HG03457 (cell line): ENCODE data around the gene C12orf50.
"Not testable (repeated sequence)": the region's sequence is repeated elsewhere in the genome, so short reads cannot be mapped to it uniquely, and the experiment has no call there.

Experiments used
- ATAC-seq: cut with Tn5 transposase; IDR thresholded peaks from one replicate; pipeline ENCODE4 v1.9.1; 2021; ENCODE audit warnings: moderate number of reproducible peaks; ENCODE audit not compliant: unreplicated experiment

Gene C12orf50

DNA sequence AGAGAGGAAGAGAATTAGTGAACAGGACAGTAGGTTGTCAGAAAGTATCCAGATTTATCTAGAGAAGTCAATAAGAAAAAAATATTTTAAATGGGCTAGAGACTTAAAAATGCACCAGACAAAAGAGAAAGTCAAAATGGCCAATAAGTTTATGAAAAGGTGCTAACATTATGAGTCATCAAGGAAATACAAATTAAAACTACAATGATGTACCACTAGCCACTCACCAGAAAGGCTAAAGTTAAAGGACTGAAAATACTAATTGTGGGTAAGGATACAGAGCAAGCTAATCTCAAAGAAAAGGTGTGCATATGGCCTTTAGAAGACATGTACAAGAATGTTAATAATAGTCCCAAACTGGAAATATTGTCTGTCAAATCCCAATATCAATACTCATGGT lies 37.7 kb downstream of the C12orf50 start:
- ATAC-seq = no peak

DNA sequence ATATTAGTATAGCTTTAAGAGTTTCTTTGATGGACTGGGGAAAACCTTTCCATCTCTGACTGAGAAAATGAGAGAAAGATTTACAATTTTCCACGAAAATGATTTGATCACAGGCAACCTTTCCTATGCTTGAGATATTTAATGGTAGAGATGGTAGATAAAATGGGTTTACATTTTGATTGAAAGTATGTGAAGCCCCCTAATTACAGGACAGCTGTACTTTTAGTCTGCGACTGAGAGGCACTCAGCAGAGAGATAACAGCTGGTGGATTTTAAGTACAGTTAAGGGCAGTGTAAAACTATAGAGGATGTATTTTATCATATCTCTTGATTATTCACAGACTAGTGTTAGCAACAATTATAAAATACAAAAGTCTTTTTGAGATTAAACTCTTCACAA lies 40.7 kb downstream of the C12orf50 start:
- ATAC-seq = no peak

- ATAC-seq = no peak
These were observed 44.0 kb downstream of the C12orf50 start for GRCh38 chr12:87985069-87985675.

- ATAC-seq = no peak
These were observed 47.0 kb downstream of the C12orf50 start for GRCh38 chr12:87982208-87982607.

GRCh38 chr12:87981495-87981894 lies 47.7 kb downstream of the C12orf50 start:
- ATAC-seq = no peak

DNA sequence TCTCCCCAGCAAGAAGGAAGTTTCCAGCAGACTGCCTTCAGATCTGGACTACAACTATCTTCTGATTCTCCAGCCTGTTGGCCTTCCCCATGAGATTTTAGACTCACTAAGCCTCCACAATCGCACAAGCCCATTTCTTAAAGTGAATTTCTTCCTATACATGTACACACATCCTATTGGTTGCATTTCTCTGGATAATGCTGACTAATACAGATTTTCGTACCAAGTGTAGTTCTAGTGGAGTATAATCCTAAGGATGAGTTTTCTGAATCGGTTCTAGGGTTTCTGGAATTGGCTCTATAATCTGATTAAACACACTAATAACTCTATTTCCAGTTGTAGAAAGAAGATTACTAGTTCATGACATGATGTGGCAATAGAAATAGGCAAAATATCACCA lies 53.3 kb downstream of the C12orf50 start:
- no peak for ATAC-seq

DNA sequence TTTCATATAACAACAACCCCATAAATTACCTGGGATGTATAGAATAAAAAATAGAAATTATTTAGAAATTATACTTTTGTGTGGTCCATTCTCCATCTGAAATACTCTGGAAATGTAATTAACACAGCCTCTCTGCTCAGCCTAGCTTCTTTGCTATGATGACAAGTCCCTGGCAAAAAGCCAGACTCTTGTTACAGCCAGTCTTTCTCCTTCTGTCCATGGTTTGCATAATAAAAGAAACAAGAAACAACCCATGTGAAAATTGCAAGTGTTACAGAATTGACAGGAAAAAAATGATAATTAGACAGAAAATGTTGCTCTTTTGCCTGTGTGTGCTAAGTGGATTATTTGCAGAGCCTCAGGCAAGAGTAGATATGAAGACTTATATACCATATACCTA lies 61.3 kb downstream of the C12orf50 start:
- ATAC-seq = no peak

- ATAC-seq = no peak
These were observed 68.6 kb downstream of the C12orf50 start for GRCh38 chr12:87960566-87960965.

DNA sequence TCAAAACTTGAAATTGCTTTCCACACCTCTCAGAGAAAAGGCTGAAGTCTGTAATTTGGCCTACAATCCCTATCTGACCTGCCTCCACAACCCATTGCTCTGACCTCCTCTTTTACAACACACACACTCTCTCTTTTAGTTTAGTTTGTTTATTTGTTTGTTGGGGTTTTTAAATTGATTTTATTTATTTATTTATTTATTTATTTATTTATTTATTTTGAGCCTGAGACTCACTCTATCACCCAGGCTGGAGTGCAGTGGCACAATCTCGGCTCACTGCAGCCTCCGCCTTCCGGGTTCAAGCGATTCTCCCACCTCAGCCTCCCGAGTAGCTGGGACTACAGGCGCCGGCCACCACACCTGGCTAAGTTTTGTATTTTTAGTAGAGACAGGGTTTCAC lies 75.2 kb downstream of the C12orf50 start:
- ATAC-seq = not testable (repeated sequence)

DNA sequence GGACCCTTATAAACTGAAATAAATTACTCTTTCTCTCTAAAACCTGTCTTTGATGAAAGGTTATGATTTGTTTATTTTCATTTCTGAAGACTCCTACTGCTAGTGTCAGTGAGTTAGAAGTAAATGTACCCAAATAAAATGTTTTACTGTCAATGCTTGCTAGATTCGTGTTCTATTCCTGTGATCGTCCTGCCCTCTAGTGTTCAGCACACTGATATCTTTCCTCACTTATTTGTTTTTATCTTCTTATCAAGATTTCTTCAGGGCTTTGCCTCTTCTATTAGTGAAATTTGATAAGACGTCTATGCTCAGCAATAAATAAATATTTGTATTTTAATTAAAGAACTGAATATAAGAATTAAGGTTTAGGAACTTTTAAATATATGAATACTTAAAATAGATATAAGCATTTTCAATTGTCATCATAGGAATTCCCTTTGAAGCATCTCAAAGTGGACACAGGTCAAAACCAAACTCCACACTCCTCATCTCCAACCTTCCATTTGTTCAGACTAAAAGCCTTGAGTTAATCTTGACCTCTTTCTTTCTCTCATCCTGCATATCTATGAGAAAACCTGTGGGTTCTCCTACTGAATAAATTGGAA lies 75.8 kb downstream of the C12orf50 start:
- ATAC-seq = no peak

GRCh38 chr12:87952850-87953249 lies 76.4 kb downstream of the C12orf50 start:
- ATAC-seq = no peak

GRCh38 chr12:87952223-87952622 lies 77.0 kb downstream of the C12orf50 start:
- ATAC-seq = no peak

DNA sequence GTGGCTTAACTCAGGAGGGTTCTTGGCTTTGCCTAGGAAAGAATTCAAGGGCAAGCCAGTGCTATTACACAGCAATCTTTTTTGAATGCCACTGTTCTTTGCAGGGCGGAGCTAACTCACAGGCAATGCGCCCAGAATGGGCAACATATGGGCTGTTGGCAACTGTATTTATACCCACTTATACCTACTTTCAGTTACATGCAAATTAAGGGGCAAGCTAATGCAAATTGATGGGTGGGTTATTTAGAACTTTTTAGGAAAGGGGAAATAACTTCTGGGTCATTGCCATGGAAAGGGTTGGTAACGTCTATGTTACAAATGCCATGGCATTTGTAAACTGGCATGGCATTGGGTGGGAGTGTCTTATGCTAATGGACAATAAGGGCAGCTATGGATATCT lies 85.4 kb downstream of the C12orf50 start:
- ATAC-seq = no peak

GRCh38 chr12:87943023-87943422 lies 86.2 kb downstream of the C12orf50 start:
- no peak for ATAC-seq

- no peak for ATAC-seq
These were observed 90.0 kb downstream of the C12orf50 start for GRCh38 chr12:87939182-87939581.

DNA sequence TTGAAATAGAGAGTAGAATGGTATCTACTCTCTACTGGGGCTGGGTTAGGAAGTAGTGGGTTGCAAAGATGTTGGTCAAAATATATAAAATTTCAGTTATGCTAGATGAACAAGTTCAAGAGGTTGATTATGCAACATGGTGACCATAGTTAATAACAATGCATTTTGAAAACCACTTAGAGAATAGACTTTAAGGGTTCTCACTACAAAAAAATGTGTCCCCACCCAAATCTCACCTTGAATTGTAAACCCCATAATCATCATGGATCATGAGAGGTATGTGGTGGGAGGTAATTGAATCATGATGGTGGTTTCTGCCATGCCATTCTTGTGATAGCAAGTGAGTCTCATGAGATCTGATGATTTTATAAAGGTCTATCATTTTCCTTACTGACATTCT lies 94.0 kb downstream of the C12orf50 start:
- ATAC-seq = no peak

DNA sequence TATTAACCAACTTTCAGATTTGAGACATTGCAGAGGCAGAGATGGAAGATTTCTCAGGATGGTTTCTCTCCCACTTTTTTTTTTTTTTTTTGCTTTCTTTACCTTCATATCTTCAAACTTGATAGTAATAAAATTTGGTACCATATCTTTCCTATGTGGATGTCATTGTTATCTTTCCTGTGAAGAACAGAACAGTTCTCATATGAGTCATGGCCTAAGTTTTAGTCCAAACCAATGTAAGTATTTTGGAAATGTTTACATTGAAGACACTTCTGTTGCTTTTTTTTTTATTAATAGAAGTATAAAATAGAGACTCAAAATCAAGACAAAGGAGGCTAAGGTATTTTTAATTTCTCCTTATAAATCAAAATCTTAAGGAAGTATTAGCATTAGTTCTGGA lies 95.2 kb downstream of the C12orf50 start:
- no peak for ATAC-seq

- ATAC-seq = no peak
These were observed 97.4 kb downstream of the C12orf50 start for GRCh38 chr12:87931812-87932211.

- no peak for ATAC-seq
These were observed 98.6 kb downstream of the C12orf50 start for GRCh38 chr12:87930627-87931026.
